ENCODE results near the gene EML4.
"Not testable (repeated sequence)": the region's sequence is repeated elsewhere in the genome, so short reads cannot be mapped to it uniquely, and the experiment has no call there.

Gene EML4

DNA sequence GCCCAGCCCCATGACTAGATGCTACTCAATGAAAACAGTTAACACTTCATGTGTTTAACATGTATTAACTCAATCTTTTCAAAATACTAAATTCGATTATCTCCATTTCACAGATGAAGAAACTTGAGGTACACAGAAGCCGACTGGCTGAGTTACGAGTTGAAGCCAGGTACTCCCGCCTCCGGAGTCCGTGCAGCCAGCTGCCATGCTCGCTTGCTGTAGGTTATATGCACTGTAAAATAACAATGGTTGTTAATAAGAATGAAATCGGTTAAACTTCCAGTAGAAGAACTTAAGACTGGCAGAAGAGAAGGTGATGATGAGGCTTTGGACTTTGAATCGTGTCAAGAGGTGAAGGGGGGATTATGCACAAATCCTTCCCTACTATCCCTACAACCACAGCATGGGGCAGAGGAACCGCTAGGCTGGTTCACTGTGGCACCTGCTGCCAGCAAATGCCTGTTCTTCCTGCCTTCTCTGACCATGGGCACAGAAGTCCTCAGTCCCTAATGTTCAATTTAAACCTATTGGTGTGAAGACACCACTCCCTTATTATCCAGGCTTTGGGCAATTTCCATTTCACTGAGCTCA, 166.5 kb downstream of the EML4 start:
- no peak overlapping the region for H3K4me3 Mint-ChIP-seq
- intact Hi-C loops (cut with micrococcal nuclease) = no loop called here

GRCh38 chr2:42336361-42336965, 167.3 kb downstream of the EML4 start:
- Mint-ChIP-seq H3K36me3 (ENCODE audit: low read depth) (peaks cover 94% of the 10 kb centered on the region), H3K27ac (no peak overlapping the region), H3K4me3 (no peak overlapping the region), H3K9me3 (no peaks in the 10 kb centered on the region), H3K27me3 (no peaks in the 10 kb centered on the region), H3K4me1 (ENCODE audit: low read depth) (no peaks in the 10 kb centered on the region)
- intact Hi-C loops (cut with micrococcal nuclease) = no loop called here

More for the DNA sequence above, 166.5 kb downstream of the EML4 start:
- Mint-ChIP-seq H3K36me3 (ENCODE audit: low read depth) (peaks cover 94% of the 10 kb centered on the region), H3K27me3 (no peaks in the 10 kb centered on the region), H3K9me3 (no peaks in the 10 kb centered on the region), H3K4me1 (ENCODE audit: low read depth) (no peaks in the 10 kb centered on the region), H3K27ac (no peak overlapping the region)

DNA sequence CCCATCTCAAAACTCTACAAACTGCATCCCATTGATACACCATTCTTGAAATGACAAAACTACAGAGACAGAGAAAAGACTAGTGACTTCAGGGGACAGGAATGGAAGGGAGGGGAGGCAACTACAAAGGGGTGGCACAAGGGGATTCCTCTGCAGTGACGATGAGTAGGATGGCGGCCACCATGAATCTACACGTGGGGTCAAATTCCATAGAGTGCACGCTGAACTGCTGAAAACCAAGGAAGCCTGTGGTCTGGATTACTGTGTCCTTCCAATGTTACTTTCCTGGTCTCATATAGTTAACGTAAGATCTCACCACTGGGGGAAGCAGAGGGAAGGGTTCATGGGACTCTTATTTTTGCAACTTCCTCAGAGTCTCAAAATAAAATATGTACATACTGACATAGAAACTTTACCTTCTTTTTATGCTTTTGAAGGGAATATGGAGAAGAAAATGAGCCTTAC, 168.2 kb downstream of the EML4 start:
- H3K9me3 Mint-ChIP-seq = no peaks in the 10 kb centered on the region
- no peak overlapping the region for H3K27ac Mint-ChIP-seq
- intact Hi-C loops (cut with micrococcal nuclease) = no loop called here
- H3K4me1 Mint-ChIP-seq (ENCODE audit: low read depth) = peaks cover 4% of the 10 kb centered on the region
- H3K27me3 Mint-ChIP-seq = no peaks in the 10 kb centered on the region
- H3K4me3 Mint-ChIP-seq = no peak overlapping the region
- H3K36me3 Mint-ChIP-seq (ENCODE audit: low read depth) = peaks cover 86% of the 10 kb centered on the region

DNA sequence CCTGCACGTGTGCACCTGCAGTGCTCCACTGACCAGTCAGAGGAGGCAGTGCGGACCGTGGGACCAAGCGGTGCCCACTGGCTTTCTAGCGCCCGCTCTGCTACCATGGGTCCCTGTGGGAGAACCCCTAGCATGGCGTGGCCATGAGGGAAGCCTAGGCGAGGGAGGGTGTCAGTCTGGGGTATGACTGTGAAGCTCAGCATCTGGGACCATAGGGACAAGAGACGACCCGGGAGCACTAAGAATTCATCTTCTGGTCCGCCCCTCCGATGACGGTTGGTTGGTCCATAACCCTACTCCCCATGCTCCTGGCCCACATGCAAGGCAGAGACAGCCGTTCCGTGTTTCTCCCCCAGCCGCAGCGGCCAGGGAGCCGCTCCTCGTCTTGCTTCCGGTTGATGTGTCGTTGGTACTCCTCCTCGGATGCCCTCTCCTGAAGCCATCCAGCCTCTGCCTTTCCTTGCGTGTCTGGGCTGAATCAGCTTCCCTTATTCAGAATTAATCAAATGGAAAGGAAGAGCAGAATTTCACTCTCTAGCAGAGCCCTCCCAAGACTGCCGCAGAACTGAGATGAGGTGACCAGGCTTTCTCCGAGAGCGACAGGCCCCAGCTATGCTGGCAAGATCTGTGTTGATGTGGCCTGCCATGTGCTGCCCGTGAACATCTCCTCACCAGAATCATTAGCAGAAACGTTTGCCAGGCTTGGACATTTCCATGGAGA, 168.9 kb downstream of the EML4 start:
- no peak overlapping the region for H3K4me3 Mint-ChIP-seq
- H3K36me3 Mint-ChIP-seq (ENCODE audit: low read depth) = peaks cover 82% of the 10 kb centered on the region
- intact Hi-C loops (cut with micrococcal nuclease) = no loop called here
- no peak overlapping the region for H3K27ac Mint-ChIP-seq
- no peaks in the 10 kb centered on the region for H3K9me3 Mint-ChIP-seq
- peaks cover 10% of the 10 kb centered on the region for H3K4me1 Mint-ChIP-seq (ENCODE audit: low read depth)
- H3K27me3 Mint-ChIP-seq = no peaks in the 10 kb centered on the region

DNA sequence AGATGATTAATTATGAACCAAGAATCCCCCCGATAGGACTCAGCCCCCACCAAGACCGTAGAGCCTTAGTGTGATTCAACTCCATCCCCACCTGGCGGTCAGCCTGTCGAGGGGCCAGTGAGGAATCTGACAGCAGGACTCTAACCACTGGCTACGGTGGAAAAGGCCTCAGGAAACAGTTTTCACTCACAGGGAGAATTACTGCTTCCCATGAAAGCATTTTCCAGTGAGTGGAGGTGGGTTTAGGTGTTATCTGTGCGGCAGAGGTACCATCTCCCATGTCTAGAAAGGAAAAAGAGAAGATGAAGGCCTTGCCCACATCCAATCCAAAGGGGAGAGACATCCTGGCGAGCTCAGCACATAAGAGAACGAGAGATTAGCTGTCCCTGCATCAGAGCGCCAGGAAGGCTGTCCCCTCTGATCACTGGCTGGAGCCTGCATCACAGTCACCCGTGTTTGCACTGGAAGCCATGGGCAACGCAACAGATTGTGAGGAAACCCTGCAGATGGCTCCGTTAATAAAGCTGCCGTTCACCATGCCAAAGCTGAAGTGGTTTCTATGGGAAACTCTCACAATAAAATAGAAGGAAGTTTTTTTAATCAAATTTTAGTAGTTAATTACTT, 169.5 kb downstream of the EML4 start:
- Mint-ChIP-seq H3K4me3 (no peak overlapping the region), H3K27me3 (no peaks in the 10 kb centered on the region), H3K27ac (no peak overlapping the region), H3K9me3 (no peaks in the 10 kb centered on the region), H3K4me1 (ENCODE audit: low read depth) (peaks cover 10% of the 10 kb centered on the region), H3K36me3 (ENCODE audit: low read depth) (peaks cover 82% of the 10 kb centered on the region)
- intact Hi-C loops (cut with micrococcal nuclease) = no loop called here

GRCh38 chr2:42339191-42339912, 170.2 kb downstream of the EML4 start:
- Mint-ChIP-seq H3K36me3 (ENCODE audit: low read depth) (peaks cover 82% of the 10 kb centered on the region), H3K9me3 (no peaks in the 10 kb centered on the region), H3K27ac (no peak overlapping the region), H3K4me1 (ENCODE audit: low read depth) (peaks cover 10% of the 10 kb centered on the region), H3K27me3 (no peaks in the 10 kb centered on the region), H3K4me3 (no peak overlapping the region)
- intact Hi-C loops (cut with micrococcal nuclease) = no loop called here

GRCh38 chr2:42340045-42340937, 171.1 kb downstream of the EML4 start:
- H3K9me3 Mint-ChIP-seq = no peaks in the 10 kb centered on the region
- H3K27ac Mint-ChIP-seq = no peak overlapping the region
- peaks cover 84% of the 10 kb centered on the region for H3K36me3 Mint-ChIP-seq (ENCODE audit: low read depth)
- peaks cover 10% of the 10 kb centered on the region for H3K4me1 Mint-ChIP-seq (ENCODE audit: low read depth)
- no peak overlapping the region for H3K4me3 Mint-ChIP-seq
- H3K27me3 Mint-ChIP-seq = no peaks in the 10 kb centered on the region
- intact Hi-C loops (cut with micrococcal nuclease) = no loop called here

DNA sequence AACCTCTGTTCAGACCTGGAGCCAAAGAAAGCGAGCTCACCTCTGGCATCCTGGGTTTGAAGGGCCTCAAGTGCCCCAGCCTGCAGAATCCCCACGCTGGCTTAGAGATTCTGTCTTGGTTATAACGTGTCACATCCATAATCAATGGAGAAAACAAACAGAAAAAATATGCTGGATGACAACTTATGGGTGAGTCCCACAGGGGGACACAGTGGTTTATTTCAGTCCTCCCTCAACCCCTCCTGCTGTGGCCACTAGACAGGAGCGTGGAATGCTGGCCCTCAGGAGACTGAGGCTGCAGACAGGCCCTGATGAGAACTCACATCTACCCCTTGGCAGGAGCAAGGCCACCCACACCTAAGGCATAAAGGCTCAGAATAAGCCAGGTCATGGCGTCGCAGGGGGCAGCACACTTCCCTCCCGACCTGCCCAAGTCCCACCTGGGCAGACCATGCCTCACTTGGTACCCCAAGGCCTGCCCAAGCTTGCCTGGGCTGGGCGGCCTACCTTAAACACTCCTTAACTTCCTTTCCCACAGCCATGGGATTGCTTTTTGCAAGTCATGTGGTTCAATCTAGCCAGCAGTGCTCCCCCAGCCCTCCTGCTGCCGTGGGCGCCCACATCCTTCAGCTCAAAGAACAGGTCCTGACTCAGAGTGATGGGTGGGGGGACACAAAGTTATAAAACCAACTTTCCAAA, 171.9 kb downstream of the EML4 start:
- H3K27me3 Mint-ChIP-seq = no peaks in the 10 kb centered on the region
- peaks cover 84% of the 10 kb centered on the region for H3K36me3 Mint-ChIP-seq (ENCODE audit: low read depth)
- intact Hi-C loops (cut with micrococcal nuclease) = no loop called here
- no peak overlapping the region for H3K27ac Mint-ChIP-seq
- no peak overlapping the region for H3K4me3 Mint-ChIP-seq
- peaks cover 10% of the 10 kb centered on the region for H3K4me1 Mint-ChIP-seq (ENCODE audit: low read depth)
- no peaks in the 10 kb centered on the region for H3K9me3 Mint-ChIP-seq

- Mint-ChIP-seq H3K36me3 (ENCODE audit: low read depth) (peaks cover 81% of the 10 kb centered on the region), H3K9me3 (no peaks in the 10 kb centered on the region), H3K27me3 (no peaks in the 10 kb centered on the region), H3K4me1 (ENCODE audit: low read depth) (peaks cover 10% of the 10 kb centered on the region), H3K27ac (no peak overlapping the region), H3K4me3 (no peak overlapping the region)
- intact Hi-C loops (cut with micrococcal nuclease) = no loop called here
Observed at GRCh38 chr2:42342061-42342794, 173.1 kb downstream of the EML4 start.

DNA sequence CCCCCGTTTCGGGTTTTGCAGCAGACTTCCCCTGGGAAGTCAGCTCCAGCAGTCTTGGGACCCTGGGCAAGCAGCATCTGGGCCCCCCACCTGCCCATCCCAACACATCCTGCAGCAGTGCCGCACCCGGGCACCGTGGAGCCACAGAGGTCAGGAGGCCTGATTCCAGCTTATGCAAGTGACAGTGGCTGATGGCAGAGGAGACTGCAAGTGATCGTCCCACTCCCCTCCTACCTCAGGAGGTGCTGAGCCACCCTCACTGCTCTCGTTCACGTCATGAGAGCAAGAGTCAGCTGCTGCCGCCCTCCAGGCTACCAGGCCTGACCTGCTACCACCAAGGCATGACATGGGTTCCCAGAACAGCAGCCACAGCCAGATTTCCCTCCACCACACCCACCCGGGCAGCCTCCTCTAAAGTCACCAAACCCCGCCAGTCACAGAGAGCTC, 173.7 kb downstream of the EML4 start:
- Mint-ChIP-seq H3K36me3 (ENCODE audit: low read depth) (peaks cover 81% of the 10 kb centered on the region), H3K27ac (no peak overlapping the region), H3K4me3 (no peak overlapping the region), H3K27me3 (no peaks in the 10 kb centered on the region), H3K9me3 (no peaks in the 10 kb centered on the region), H3K4me1 (ENCODE audit: low read depth) (peaks cover 10% of the 10 kb centered on the region)
- intact Hi-C loops (cut with micrococcal nuclease) = no loop called here

GRCh38 chr2:42345986-42346385, 176.8 kb downstream of the EML4 start:
- no peaks in the 10 kb centered on the region for H3K9me3 Mint-ChIP-seq
- no peaks in the 10 kb centered on the region for H3K27me3 Mint-ChIP-seq
- no peak overlapping the region for H3K4me3 Mint-ChIP-seq
- intact Hi-C loops (cut with micrococcal nuclease) = no loop called here
- H3K36me3 Mint-ChIP-seq (ENCODE audit: low read depth) = peaks cover 79% of the 10 kb centered on the region
- peaks cover 10% of the 10 kb centered on the region for H3K4me1 Mint-ChIP-seq (ENCODE audit: low read depth)
- no peak overlapping the region for H3K27ac Mint-ChIP-seq

GRCh38 chr2:42346856-42347255, 177.7 kb downstream of the EML4 start:
- not testable (repeated sequence) for H3K4me1 Mint-ChIP-seq (ENCODE audit: low read depth); H3K27ac Mint-ChIP-seq
- H3K36me3 Mint-ChIP-seq (ENCODE audit: low read depth) = peaks cover 82% of the 10 kb centered on the region

More at GRCh38 chr2:42346856-42347255, 177.7 kb downstream of the EML4 start:
- intact Hi-C loops (cut with micrococcal nuclease); H3K27me3 Mint-ChIP-seq; H3K9me3 Mint-ChIP-seq; H3K4me3 Mint-ChIP-seq: not testable (repeated sequence)
